IPS-18a (cell line): ENCODE data around the gene TACC3.

Experiments used
- H3K27ac ChIP-seq: one replicate; pipeline ENCODE4 v1.5.1; 2013; ENCODE audit warnings: low read length
- H3K27me3 ChIP-seq: one replicate; pipeline ENCODE4 v1.6.1; 2013; ENCODE audit warnings: mild to moderate bottlenecking, low read length; ENCODE audit not compliant: control insufficient read depth, insufficient read depth
- H3K36me3 ChIP-seq: one replicate; pipeline ENCODE4 v1.6.1; 2013; ENCODE audit warnings: low read depth, low read length; ENCODE audit not compliant: control insufficient read depth
- H3K4me1 ChIP-seq: one replicate; pipeline ENCODE4 v1.6.1; 2013; ENCODE audit warnings: low read depth, low read length; ENCODE audit not compliant: control insufficient read depth
- H3K4me3 ChIP-seq: one replicate; pipeline ENCODE4 v1.5.1; 2013; ENCODE audit warnings: low read length
- H3K9ac ChIP-seq: one replicate; pipeline ENCODE4 v1.6.1; 2013; ENCODE audit warnings: mild to moderate bottlenecking, low read length, moderate library complexity
- H3K9me3 ChIP-seq: one replicate; pipeline ENCODE4 v1.6.1; 2013; ENCODE audit warnings: low read depth, low read length; ENCODE audit not compliant: control insufficient read depth

The TACC3 gene

GRCh38 chr4:1787411-1788077 lies 66.2 kb downstream of the TACC3 start:
- H3K27ac ChIP-seq: no peak overlapping the region
- H3K4me3 ChIP-seq: no peak overlapping the region
- H3K4me1 ChIP-seq: no peaks in the 10 kb centered on the region
- H3K9ac ChIP-seq: no peak overlapping the region
- H3K36me3 ChIP-seq: no peaks in the 10 kb centered on the region
- H3K9me3 ChIP-seq: no peaks in the 10 kb centered on the region
- H3K27me3 ChIP-seq: peaks cover 25% of the 10 kb centered on the region

DNA sequence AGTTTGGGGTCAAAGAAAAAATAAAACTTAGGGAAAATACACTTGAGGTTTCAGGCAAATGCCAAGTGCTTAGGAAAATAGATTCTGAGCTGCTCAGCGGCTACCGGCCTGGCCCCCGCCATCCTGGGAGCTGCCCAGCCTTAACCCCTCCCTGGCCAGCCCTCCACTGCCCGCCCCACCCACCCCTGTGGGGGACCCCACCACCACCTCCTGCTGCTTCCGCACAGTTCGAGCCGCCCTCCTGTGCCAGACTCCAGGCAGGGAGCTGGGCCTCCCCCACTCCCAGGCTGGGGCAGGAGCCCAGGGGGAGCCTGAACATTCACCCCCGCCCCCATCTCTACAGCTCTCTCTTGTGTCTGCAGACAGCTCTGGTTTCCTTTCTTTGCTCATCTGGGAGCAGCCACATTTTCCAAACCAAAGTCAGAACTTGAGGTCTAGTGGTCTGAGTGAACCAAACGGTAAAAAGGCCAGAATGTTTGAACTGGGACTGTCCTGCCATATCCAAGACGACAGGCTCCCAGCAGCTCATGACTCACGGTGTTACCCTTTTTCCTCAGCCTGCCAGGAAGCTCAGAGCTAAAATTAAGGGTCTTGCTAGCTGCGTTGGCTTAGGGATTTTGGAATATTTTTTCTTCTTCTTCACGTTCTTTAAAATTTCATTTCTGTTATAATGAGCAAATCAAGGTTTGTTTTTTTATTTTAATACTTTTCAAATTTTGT lies 67.1 kb downstream of the TACC3 start:
- Histone ChIP-seq H3K9me3 (no peaks in the 10 kb centered on the region), H3K36me3 (no peaks in the 10 kb centered on the region), H3K4me1 (no peaks in the 10 kb centered on the region), H3K4me3 (no peak overlapping the region), H3K9ac (no peak overlapping the region), H3K27me3 (peaks cover 27% of the 10 kb centered on the region), H3K27ac (no peak overlapping the region)

- Histone ChIP-seq H3K4me3 (no peak overlapping the region), H3K9ac (no peak overlapping the region), H3K27ac (no peak overlapping the region), H3K27me3 (peaks cover 34% of the 10 kb centered on the region), H3K36me3 (no peaks in the 10 kb centered on the region), H3K4me1 (no peaks in the 10 kb centered on the region), H3K9me3 (no peaks in the 10 kb centered on the region)
Observed at GRCh38 chr4:1789552-1789951, 68.2 kb downstream of the TACC3 start.

GRCh38 chr4:1790005-1790404 lies 68.7 kb downstream of the TACC3 start:
- Histone ChIP-seq H3K36me3 (no peaks in the 10 kb centered on the region), H3K9me3 (no peaks in the 10 kb centered on the region), H3K4me1 (no peaks in the 10 kb centered on the region), H3K27me3 (peaks cover 38% of the 10 kb centered on the region), H3K4me3 (no peak overlapping the region), H3K9ac (no peak overlapping the region), H3K27ac (no peak overlapping the region)

GRCh38 chr4:1792158-1792831 lies 71.0 kb downstream of the TACC3 start:
- H3K36me3 ChIP-seq: no peaks in the 10 kb centered on the region
- H3K4me3 ChIP-seq: peak overlapping the region; percentile 33
- H3K4me1 ChIP-seq: no peaks in the 10 kb centered on the region
- peaks cover 49% of the 10 kb centered on the region for H3K27me3 ChIP-seq
- H3K9ac ChIP-seq: no peak overlapping the region
- no peak overlapping the region for H3K27ac ChIP-seq
- no peaks in the 10 kb centered on the region for H3K9me3 ChIP-seq

DNA sequence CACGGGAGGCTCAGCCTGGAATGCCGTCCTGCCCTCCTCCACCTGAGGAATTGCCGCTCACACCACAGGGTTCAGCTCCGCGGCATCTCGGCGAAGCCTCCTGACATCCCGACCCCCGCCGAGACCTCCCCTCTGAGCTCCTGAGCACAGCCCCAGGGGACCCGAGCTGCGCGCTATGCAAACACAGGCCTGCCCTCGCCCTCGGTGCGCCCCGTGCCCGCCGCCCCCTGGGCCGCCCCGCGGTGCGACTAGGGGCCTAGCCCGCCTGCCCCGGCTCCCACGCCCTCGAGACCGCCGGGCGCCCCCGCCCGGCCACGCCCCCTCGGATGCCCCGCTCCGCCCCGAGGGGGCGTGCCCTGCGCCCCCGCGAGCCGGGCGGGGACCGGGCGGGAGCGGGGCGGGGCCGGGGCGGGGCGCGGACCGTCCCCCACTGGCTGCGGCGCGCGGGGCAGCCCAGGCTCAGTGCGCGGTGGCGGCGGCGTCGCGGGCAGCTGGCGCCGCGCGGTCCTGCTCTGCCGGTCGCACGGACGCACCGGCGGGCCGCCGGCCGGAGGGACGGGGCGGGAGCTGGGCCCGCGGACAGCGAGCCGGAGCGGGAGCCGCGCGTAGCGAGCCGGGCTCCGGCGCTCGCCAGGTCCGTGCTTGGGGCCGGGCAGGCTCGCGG lies 71.6 kb downstream of the TACC3 start, which contains the start of gene FGFR3:
Gene FGFR3 (plus strand): TSS at position 462 of the 664 bp plus-strand sequence. CDS start 642 bp downstream, outside the sequence.
- peak within 1 kb of the TSS; percentile 69 for H3K4me3 ChIP-seq
- H3K9me3 ChIP-seq: no peaks in the 10 kb centered on the region
- no peaks in the 10 kb centered on the region for H3K4me1 ChIP-seq
- H3K36me3 ChIP-seq: no peaks in the 10 kb centered on the region
- H3K27me3 ChIP-seq: peaks cover 49% of the 10 kb centered on the region
- H3K27ac ChIP-seq: no peak within 1 kb of the TSS
- no peak within 1 kb of the TSS for H3K9ac ChIP-seq

DNA sequence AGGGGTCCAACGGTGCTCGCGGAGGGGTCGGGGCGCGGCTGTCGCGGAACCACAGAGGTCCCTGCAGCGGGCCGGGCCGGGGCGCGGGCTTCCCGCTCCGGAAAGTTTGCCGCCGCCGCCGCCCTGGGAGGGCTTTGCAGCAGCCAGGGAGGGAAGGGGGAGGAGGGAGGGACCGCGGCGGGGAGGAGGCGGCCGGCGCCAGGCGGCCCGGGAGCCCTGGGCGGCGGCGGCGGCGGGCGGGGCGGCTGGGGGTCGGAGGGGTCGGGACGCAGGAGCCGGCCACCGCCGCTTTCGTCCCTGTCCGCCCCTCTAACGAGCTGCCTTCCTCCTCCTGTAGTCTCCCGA lies 72.1 kb downstream of the TACC3 start:
- Histone ChIP-seq H3K9ac (no peak overlapping the region), H3K4me3 (no peak overlapping the region), H3K27ac (no peak overlapping the region)

DNA sequence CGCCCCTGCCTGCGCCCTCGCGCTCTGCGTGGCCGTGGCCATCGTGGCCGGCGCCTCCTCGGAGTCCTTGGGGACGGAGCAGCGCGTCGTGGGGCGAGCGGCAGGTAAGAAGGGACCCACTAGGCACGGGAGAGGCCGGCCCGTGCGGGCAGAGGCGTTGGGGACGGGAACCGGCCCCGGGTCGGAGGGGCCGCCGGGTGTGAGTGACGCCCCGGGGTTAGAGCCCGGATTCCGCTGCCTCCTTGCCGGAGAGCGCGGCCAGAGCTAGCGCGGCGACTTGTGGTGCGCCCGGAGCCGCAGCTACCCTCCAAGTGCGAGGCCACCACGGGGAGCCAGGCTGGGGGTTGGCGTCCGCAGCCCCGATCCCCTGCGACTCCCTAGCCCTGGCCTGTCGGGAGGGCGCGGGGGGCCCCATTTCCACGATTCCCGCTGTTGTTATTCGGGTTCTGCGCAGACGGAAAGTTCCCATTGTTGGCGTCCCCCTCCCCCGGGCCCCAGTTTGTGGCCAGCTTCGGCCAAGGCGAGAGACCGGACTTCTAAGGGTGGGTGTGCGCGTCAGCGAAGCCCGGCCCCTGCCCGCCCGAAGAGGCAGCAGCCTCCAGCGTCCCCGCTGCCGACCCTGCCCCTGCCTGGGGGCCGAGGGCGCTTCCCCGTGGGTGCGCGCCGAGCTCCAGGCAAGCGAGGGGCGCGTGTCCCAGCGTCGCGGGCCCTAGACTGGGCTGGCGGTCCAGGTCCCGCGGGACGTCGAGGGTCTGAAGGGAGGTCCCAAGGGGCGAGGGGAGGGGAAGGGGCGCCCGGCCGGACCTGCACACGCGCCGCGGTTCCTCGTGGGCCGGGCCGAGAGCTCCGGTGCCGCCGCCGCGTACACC lies 72.9 kb downstream of the TACC3 start:
- H3K9me3 ChIP-seq: no peaks in the 10 kb centered on the region
- H3K4me3 ChIP-seq: peak overlapping the region; percentile 69
- H3K36me3 ChIP-seq: no peaks in the 10 kb centered on the region
- no peak overlapping the region for H3K9ac ChIP-seq
- H3K27ac ChIP-seq: no peak overlapping the region
- peaks cover 49% of the 10 kb centered on the region for H3K27me3 ChIP-seq
- no peaks in the 10 kb centered on the region for H3K4me1 ChIP-seq

More for the DNA sequence above, 72.1 kb downstream of the TACC3 start:
- Histone ChIP-seq H3K36me3 (no peaks in the 10 kb centered on the region), H3K27me3 (peaks cover 49% of the 10 kb centered on the region), H3K9me3 (no peaks in the 10 kb centered on the region), H3K4me1 (no peaks in the 10 kb centered on the region)
